Activated T-helper 9 cell treated with anti-CD3 and anti-CD28 coated beads, Interleukin-2, amount 50 U/mL, for 16 hours (primary cell): ENCODE data around the gene VWA5B1.
"Not testable (repeated sequence)": the region's sequence is repeated elsewhere in the genome, so short reads cannot be mapped to it uniquely, and the experiment has no call there.

Experiments
- DNase-seq: peaks from one replicate; pipeline ENCODE4 v3.0.0-alpha.2; 2020; ENCODE audit warnings: low read depth

VWA5B1 gene, protein sequence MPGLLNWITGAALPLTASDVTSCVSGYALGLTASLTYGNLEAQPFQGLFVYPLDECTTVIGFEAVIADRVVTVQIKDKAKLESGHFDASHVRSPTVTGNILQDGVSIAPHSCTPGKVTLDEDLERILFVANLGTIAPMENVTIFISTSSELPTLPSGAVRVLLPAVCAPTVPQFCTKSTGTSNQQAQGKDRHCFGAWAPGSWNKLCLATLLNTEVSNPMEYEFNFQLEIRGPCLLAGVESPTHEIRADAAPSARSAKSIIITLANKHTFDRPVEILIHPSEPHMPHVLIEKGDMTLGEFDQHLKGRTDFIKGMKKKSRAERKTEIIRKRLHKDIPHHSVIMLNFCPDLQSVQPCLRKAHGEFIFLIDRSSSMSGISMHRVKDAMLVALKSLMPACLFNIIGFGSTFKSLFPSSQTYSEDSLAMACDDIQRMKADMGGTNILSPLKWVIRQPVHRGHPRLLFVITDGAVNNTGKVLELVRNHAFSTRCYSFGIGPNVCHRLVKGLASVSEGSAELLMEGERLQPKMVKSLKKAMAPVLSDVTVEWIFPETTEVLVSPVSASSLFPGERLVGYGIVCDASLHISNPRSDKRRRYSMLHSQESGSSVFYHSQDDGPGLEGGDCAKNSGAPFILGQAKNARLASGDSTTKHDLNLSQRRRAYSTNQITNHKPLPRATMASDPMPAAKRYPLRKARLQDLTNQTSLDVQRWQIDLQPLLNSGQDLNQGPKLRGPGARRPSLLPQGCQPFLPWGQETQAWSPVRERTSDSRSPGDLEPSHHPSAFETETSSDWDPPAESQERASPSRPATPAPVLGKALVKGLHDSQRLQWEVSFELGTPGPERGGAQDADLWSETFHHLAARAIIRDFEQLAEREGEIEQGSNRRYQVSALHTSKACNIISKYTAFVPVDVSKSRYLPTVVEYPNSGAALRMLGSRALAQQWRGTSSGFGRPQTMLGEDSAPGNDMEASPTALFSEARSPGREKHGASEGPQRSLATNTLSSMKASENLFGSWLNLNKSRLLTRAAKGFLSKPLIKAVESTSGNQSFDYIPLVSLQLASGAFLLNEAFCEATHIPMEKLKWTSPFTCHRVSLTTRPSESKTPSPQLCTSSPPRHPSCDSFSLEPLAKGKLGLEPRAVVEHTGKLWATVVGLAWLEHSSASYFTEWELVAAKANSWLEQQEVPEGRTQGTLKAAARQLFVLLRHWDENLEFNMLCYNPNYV

DNA sequence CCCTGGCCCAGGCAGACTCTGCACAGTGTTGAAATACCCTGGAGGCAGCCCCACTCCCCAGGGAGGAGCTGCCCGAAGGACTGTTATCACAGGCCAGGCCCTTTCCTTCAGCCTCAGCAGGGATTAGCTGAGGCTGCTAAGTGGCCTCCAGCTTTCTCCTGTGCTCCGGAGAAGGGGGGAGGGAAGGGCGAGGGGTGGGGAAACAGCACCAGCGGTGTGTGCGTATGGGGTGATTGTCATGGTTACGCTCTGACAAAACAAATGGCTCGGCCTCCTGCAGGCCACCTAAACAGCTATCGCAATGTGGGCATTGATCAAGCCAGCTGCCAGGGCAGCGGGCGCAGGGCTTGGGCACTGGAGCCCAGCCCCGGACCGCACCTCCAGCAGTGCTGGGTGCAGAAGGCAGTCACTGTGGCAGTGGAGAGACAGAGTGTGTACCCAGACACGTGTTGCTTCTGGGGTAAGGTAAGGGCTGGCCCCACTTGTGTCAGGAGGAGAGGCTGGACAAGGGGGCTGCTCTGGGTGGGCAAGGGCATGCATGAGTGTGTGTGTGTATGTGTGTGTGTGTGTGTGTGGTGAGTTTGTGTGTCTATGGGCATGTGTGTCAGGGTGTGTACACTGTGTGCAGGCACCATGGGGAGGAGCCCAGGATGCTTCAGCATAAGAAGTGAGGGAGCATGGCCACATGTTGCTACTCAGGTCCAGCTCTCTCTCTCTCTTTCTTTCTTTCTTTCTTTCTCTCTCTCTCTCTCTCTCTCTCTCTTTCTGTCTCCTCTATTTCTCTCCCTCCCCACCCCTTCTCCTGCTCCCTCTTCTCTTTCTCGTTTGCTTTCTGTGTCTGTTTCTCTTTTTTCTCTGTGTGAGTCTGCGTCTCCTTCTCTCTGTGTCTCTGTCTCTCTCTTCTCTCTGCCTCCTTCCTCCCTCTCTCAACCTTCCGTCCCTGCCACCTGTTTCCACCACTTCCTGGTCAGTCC is at the start of gene VWA5B1:
VWA5B1 (plus strand) TSS at position 252 of the 974 bp plus-strand sequence. CDS start 19,727 bp downstream, outside the sequence.
- DNase-seq, result no peak

DNA sequence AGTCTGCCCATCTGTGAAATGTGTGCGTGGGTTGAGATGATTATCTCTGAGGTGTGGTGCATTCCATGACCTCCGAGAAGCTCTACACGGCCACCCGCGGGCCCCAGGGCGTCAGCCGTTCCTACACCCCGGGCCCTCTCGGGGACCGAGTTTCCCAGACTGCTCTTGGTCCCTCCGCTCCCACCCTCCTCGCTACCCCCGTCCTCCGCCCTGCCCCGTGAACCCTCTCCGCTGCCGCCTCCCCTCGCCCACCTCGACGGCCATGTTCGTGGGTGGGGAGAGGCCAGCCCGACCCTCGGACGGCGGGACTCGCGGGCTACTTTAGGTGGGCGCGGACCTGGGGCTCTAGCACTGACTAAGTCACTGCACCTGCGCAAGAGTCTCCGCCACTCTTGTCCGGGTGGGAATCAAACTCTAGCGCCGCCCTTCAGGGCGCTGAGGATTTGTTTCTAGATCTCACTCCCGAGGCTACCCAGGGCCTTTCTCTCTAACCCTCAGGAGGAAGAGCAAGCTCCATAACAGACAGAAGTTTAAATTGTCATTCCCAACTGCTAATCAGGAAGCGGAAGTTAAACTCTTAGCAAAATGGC is 47.7 kb upstream of the VWA5B1 start:
- no peak for DNase-seq

DNA sequence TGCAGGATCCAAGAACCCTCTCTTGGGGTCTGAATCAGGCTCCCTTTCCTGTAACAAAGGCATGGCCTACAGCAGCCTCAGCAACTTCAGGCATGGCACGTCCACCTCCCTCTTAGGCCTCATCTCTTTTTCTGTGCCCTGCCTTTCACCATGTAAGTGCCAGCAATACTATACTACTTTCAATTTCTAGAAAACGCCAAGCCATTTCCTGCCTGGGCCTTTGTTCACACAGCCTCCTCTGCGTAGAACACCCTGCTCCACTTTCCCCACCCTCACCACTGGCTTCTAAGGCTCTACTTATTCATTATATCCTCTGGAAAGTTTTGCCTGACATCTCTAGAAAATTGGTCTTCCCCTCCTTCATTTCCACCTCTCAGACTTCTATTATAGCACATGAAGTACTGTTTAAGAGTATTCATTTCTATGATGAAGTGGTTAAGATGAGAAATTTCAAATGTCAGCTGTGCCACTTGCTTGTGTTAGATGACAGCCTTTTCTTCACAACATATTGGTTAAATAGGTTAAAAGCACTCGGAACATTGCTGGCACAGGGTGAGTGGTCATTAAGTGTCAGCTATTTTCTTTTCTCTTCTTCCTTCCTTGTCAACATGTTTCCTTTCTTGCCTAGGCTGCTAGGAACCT is 41.6 kb upstream of the VWA5B1 start:
- DNase-seq, result no peak

DNA sequence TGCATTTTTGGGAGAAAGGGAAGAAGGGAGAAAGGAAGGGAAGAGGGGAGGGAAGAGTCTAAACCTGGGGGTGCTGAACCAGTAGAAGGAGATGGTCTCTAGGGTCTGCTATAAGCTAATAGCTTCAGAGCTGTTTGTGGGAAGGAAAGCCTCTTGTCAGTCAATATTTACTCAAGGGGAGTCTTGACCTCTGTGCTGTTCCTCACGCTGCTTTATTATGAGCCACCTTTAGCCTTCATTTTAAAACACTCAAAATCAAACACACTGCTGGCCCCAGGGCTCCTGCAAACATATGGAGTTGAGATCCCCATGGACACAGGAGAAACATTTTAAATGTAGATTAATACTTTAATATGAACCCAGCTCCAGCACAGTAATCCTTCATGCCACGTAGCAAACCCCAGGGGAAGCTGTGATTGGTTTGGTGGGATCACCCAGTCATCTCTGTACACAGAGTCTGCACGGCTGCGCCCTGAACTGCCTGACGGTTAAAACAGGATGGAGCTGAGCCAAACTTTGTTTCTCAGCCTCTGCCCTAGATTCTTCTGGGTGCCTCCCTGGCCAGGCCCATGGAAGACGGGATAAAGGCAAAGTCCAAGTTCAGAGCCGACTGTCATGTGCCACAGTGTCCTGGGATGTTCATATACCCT is 40.2 kb upstream of the VWA5B1 start:
- DNase-seq, result no peak

DNA sequence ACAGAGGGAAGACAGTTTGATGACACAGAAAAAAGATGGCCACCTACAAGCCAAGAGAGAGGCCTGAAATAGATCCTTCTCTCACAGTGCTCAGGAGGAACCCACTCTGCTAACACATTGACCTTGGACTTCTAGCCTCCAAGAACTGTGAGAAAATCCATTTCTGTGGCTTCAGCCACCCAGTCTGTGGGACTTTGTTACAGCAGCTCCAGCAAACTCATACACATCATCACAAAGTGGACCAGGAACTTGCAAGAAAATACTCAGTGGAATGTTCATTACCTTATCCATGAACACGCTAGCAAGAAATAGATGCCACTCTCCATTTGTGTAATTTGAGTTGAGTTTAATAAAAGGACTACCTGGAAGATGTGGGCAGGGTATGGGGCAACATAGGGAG is 38.1 kb upstream of the VWA5B1 start:
- DNase-seq, result no peak

DNA sequence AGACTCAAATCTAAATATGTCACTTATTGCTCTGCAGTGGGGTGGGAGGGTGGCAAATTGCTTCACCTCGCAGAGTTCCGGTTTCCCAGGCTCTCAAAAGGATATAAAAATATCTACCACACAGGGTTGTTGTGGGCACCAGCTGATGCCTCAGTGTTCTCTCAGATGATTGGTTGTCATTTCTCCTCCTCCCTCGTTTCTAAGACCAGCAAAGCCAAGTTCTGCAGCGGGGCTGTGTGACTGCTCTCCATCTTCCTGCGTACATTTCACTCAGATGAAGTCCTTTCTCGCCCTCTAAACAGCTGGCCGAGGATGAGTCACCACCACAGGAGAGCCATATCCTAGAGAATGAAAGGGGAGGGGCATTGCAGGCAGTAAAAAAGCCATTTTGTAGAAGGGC is 35.0 kb upstream of the VWA5B1 start:
- no peak for DNase-seq

DNA sequence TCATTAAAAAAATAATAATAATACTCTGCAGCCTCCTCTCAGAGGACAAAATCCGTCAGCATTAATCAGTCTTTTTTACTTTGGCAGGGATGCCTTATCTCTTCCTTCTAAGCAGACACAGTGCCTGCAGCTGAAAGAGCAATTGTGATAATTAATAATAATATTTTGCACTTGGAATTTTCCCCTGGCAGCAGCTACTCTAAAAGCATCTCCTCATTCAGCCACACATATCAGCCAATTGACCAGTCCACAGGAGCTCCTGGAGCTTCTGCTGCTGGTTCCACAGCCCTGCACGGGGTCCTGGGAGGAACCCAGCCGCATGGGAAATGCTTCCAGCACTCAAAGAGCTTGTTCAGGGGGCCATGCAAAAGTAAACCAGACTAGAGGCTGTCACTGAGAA is 31.0 kb upstream of the VWA5B1 start:
- no peak for DNase-seq

DNA sequence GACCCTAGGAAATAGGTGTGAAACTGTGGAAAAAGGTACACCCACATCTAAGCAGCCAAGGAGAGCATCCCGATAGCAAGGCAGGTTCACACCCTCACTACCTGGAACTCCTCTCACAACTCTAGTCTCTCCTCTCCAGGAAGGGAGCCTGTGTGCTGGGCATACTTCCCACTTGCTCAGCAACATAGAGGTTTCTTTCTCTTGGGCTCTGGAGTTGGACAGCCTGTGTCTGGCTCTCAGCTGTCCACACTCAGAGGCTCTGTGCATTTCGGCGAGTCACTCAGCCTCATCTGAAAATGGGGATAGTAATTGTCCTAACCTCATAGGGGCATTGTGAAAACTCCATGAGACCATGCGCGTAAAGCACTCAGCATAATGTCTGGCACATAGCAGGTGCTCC is 29.6 kb upstream of the VWA5B1 start:
- DNase-seq, result no peak

DNA sequence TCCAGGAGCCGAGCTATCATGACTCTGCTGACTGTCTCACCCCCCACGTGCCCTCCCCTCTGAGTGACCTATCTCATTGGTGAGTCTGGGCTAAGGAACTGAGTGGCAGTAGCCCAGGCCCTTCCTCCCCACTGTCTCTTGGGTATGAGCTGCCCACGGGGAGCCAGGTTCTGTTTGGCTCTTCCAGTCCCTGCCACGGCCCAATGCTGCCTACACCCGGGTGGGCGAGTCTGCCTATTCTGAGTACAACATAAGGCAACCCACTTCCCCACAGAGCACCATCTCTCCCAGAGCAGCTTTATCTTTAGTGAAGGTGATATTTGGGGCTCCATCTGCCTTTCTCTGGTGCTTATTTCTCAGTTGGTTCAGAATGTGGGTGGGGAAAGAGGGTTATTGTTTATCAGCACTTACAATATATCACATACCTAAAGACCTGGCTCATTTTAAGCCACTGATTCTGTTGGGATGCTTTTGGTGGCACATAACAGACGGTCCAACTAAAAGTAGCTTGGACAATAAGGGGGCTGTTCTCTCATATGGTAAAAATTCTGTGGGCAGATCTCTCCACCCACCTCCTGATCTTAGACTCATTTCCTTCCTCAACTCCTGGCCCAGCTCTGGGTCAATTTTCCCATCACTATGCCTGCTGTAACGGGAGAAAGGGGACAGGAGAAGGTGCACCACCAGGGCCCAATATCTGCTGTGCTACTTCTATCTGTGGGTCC is 27.7 kb upstream of the VWA5B1 start:
- DNase-seq, result no peak

DNA sequence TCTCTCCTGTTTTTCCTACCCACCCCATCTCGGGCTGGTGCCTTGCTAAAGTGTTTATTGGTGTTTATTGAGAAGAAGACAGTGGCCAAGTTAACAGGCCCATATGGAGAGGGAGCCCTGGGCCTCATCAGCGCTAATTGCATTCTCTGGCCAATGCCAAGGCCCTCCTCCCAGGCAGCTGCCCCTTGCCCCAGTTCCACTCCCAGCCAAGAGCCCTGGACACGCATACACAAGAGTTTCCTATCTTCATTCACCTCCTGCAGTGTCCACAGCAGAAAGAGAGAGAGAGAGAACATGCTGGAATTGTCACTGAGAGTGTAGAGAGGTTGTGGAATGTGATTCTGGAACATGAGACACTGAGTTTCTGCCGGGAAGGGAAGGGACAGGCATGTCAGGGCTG is 25.4 kb upstream of the VWA5B1 start:
- DNase-seq, result no peak

DNA sequence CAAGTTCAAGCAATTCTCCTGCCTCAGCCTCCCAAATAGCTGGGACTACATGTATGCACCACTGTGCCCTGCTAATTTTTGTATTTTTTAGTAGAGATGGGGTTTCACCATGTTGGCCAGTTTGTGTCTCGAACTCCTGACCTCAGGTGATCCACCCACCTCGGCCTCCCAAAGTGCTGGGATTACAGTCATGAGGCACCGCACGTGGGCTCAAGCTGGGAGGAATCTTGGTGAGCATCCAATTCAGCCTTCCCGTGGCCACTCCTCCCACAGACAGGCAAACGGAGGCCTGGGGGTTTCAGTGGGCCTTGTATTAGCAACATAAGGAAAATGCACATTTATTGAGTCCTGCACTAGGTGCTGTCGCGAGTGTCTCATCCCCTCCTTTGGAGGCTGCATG is 24.5 kb upstream of the VWA5B1 start:
- no peak for DNase-seq

DNA sequence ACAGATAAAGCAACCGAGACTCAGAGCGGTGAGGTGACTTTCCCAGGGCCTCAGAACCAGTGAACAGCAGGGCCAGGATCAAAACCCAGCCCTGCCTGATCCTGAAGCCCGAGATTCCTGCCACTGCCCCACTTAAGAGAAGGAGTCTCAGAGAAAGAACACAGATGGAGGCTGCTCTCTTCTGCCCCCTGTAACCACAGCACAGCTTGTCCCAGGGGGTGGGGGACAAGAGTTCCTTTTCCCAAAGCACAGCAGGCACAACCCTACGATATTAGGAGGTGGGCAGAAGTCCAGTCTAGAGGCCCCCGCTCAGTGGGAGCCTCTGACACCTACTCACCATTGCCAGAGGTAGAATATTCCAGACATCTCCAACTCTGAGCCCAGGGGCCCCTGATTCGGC is 24.0 kb upstream of the VWA5B1 start:
- DNase-seq, result no peak

DNA sequence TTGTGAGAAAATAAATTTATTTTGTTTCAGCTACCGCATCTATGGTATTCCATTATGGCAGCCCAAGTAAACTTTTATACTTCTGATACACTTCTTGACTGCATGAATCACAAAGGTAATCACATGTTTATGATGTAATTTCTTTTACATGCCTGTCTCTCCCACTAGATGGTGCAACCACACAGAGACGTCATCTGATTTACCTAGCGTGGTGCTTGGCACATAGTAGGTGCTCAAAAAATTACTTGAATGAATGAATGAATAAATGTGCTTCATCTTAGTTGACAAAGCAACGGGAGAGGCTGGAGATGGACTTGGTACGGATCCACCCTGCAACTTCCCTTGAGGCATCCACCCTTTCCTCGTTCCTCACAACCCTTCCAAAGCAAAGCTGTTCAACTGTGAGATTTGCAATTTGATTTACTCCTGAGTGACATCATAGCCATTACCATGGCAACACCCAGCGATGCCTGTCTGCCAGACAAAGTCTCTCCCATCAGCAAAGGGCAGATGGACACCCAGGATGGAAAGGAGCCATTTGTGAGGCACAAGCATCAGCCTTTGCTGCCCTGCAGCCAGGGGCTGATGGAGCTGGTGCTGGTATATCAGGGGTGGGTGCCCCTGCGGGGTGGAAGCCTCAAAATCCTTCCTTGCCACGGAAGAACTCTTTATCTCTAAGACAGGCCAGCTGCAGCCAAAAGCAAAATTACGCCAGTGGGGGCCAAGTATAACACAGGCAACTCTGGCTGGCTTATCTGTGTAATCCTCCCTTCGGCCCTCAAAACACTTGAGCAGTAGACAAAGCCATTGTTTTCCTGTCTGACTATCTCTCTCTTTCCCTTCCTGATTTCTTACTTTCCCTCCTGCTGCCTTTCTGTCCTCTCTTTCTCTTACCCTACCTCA is 18.9 kb upstream of the VWA5B1 start:
- no peak for DNase-seq

DNA sequence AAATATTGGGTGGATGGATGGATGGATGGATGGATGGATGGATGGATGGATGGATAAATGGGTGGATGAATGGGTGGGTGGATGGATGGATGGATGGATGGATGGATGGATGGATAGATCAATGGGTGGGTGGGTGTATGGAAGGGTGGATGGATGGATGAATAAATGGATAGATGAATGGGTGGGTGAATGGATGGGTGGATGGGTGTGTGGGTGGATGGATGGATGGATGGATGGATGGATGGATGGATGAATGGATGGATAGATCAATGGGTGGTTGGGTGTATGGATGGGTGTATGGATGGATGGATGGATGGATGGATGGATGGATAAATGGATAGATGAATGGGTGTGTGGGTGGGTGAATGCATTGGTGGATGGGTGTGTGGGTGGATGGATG is 17.0 kb upstream of the VWA5B1 start:
- DNase-seq, result not testable (repeated sequence)

DNA sequence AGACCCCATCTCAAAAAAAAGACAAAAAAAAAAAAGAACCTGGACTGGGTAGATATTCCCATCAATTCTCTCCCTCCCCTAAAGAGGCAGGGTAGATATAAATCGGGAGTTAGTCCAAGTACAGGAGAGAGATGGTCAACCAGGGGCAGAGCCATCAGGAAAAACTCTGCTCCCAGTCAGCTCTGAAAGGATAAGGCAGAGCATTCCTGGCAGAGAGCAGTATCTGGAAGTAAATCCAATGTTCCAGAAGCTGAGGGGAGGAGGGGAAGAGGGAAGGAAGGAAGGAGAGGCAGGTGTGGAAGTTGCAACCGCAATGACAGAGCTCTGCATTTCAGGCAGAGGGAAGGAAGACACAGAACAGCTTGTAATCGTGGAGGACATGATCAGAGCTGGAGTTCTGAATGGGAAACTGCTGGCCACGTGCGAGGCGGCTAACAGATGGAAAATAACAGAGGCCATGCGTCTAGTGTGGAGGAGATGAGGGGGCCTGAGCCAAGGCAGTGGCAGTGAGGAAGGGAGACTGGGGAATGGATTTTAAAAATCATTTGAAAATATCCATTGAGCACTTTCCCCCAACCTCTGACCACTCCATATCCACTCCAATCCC is 15.3 kb upstream of the VWA5B1 start:
- DNase-seq, result no peak

DNA sequence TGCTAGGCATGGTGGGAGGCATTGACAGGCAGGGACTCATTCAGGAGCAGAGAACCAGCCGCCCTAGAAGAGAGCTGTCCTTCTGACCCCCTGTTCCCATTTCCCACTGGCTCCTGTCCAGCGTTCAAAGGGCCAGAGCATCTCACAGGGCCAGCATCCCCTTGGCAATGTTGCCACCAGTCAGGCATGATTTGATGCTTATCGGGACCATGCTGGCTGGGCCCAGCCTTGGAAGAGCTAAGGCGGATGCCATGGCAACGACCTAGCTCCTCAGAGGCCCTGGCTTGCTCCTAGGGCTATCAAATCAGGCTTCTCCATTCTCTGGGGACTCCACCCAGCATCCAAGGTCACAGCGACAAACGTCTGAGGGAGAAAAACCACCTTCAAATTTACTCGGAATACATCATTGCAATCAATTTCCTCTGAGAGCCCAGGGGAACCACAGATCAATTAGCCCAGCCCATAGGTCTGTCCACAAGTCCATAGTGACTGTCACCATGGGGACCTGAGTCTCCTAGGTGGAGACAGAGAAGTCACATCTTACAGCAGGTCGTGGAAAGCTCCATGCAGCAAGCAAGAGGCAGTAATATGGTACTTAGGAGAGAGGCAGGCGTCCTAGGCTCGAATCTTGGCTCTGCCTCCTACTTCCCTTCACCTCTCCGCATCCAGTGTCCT is 14.1 kb upstream of the VWA5B1 start:
- DNase-seq, result no peak

DNA sequence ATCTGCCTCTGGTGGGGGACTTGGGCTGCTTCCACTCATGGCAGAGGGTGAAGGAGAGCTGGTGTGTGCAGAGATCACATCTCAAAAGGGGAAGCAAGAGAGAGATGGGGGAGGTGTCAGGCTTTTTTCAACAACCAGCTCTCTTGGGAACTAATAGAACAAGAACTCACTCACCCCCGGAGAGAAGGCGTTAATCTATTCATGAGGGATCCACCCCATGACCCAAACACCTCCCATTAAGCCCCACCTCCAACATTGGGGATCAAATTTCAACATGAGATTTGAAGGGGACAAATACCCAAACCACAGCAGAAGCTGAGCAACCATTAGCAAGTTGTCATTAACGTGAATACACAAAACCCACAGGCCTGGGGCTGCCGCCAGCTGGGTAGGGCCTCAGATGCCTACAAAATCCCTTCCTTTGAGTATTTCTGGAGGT is 12.0 kb upstream of the VWA5B1 start:
- DNase-seq, result no peak
